Endothelial cell of umbilical vein (primary cell): ENCODE measurements around the gene PTPRH. TPM values are rescaled to one million over a fixed set of nuclear protein-coding genes. Genes with fewer than 3 reads are reported as not detected.

Experiments used
- BruUV-seq: library from RNA; stranded (reverse); fragments of 400-500 nt; replicated peaks from 2 replicates; lab custom pipeline; 2021; lab: Mats Ljungman, UMichigan
- CTCF ChIA-PET: fragments of 300-600, 350-600 bp; sonication (Branson Sonifier 250); formaldehyde crosslinking; loops from one replicate; lab custom pipeline; 2021; ENCODE audit warnings: antibody characterized with exemption, inconsistent platforms; lab: Charles Lee
- POLR2A ChIA-PET: fragments of 300-600, 350-600 bp; sonication (Branson Sonifier 250); formaldehyde crosslinking; loops from one replicate; lab custom pipeline; 2021; ENCODE audit warnings: antibody characterized with exemption, inconsistent platforms; lab: Charles Lee
- DNase-seq: peaks from one replicate; pipeline ENCODE4 v3.0.0-alpha.2; 2011; ENCODE audit warnings: low read depth, low spot score
- FAIRE-seq: peaks from 2 replicates; lab custom pipeline; 2011; peaks lifted over from hg19 to GRCh38; lab: Jason Lieb, UNC
- H2AFZ ChIP-seq: 2 replicates; pipeline ENCODE4 v1.6.0; 2012; ENCODE audit warnings: low read depth, low read length, control low read depth, inconsistent platforms
- H3K27ac ChIP-seq: 2 replicates; pipeline ENCODE4 v1.5.1; 2011; ENCODE audit warnings: low read depth, mild to moderate bottlenecking, control low read depth, low read length, moderate library complexity; ENCODE audit not compliant: insufficient read depth
- H3K27me3 ChIP-seq, 2 experiments: 2 replicates each; pipeline versions ENCODE4 v1.6.0 to v1.6.1; 2011; ENCODE audit warnings: low read length in 2 of 2, mixed read lengths in 1 of 2; ENCODE audit not compliant: control insufficient read depth in 2 of 2, insufficient read depth in 2 of 2
- H3K36me3 ChIP-seq, 2 experiments: 2 replicates in 1 of 2; 3 replicates in 1 of 2; pipeline ENCODE4 v1.5.1; 2011; ENCODE audit warnings: low read length in 2 of 2, mild to moderate bottlenecking in 1 of 2, moderate library complexity in 1 of 2; ENCODE audit not compliant: control insufficient read depth in 2 of 2, insufficient read depth in 2 of 2; ENCODE audit errors: extremely low read depth in 1 of 2
- H3K4me1 ChIP-seq: 3 replicates; pipeline ENCODE4 v1.5.1; 2011; ENCODE audit warnings: mild to moderate bottlenecking, low read length; ENCODE audit not compliant: control insufficient read depth, insufficient read depth; ENCODE audit errors: extremely low read depth
- H3K4me2 ChIP-seq: 2 replicates; pipeline ENCODE4 v1.6.1; 2011; ENCODE audit warnings: low read length, control low read depth, mixed read lengths; ENCODE audit not compliant: insufficient read depth
- H3K4me3 ChIP-seq, 3 experiments: fragments of 200-600 bp in 1 of 3; sonication (generic), shearing (Covaris generic) in 1 of 3; replicated peaks in 1 of 3; 2 replicates each; pipeline ENCODE4 v1.5.1; 2011 to 2016; ENCODE audit warnings: control low read depth in 3 of 3, low read length in 3 of 3, mild to moderate bottlenecking in 2 of 3, inconsistent platforms in 1 of 3, low read depth in 1 of 3, moderate library complexity in 1 of 3; ENCODE audit not compliant: insufficient read depth in 1 of 3
- H3K79me2 ChIP-seq: 2 replicates; pipeline ENCODE4 v1.6.0; 2012; ENCODE audit warnings: low read length, inconsistent platforms; ENCODE audit not compliant: control insufficient read depth, insufficient read depth
- H3K9ac ChIP-seq: replicated peaks from 2 replicates; pipeline ENCODE3; 2011; ENCODE audit warnings: low read length, control low read depth; ENCODE audit not compliant: insufficient read depth; ENCODE audit errors: extremely low read depth
- H3K9me1 ChIP-seq: replicated peaks from 3 replicates; pipeline ENCODE4 v1.6.0; 2011; ENCODE audit warnings: mild to moderate bottlenecking, low read length; ENCODE audit not compliant: control insufficient read depth, insufficient read depth; ENCODE audit errors: extremely low read depth
- H3K9me3 ChIP-seq: replicated peaks from 2 replicates; pipeline ENCODE4 v1.5.1; 2012; ENCODE audit warnings: low read length, inconsistent platforms; ENCODE audit not compliant: control insufficient read depth, insufficient read depth
- H4K20me1 ChIP-seq: replicated peaks from 2 replicates; pipeline ENCODE3; 2011; ENCODE audit warnings: mild to moderate bottlenecking, low read length; ENCODE audit not compliant: control insufficient read depth, insufficient read depth; ENCODE audit errors: extremely low read depth
- CTCF ChIP-seq, 2 donors: IDR thresholded peaks; 1 replicate in 1 of 2; 2 replicates in 1 of 2; pipeline ENCODE4 v1.5.1; 2011; ENCODE audit warnings: low read length in 2 of 2, mild to moderate bottlenecking in 2 of 2, moderate library complexity in 2 of 2, control low read depth in 1 of 2, inconsistent platforms in 1 of 2, low read depth in 1 of 2; ENCODE audit not compliant: insufficient read depth in 1 of 2; ENCODE audit errors: extremely low read depth in 1 of 2
- EZH2 ChIP-seq: IDR thresholded peaks from 2 replicates; pipeline ENCODE4 v1.6.1; 2012; ENCODE audit warnings: borderline replicate concordance, low read depth, mild to moderate bottlenecking, moderate library complexity, low read length, inconsistent platforms; ENCODE audit not compliant: severe bottlenecking
- FOS ChIP-seq: IDR thresholded peaks from 2 replicates; pipeline ENCODE4 v1.6.1; 2011; ENCODE audit warnings: mild to moderate bottlenecking, low read length, moderate library complexity, borderline replicate concordance; ENCODE audit not compliant: insufficient read depth
- GATA2 ChIP-seq: IDR thresholded peaks from 2 replicates; pipeline ENCODE4 v1.7.0; 2011; ENCODE audit warnings: low read depth, mild to moderate bottlenecking, moderate library complexity, mixed read lengths, low read length; ENCODE audit not compliant: insufficient read length, insufficient read depth
- JUN ChIP-seq: IDR thresholded peaks from 2 replicates; pipeline ENCODE4 v1.6.1; 2011; ENCODE audit warnings: borderline replicate concordance, low read depth; ENCODE audit not compliant: insufficient read length, insufficient read depth
- MYC ChIP-seq: IDR thresholded peaks from one replicate; pipeline ENCODE4 v1.6.1; 2011; ENCODE audit warnings: mild to moderate bottlenecking, low read depth, low read length
- POLR2A ChIP-seq: IDR thresholded peaks from 2 replicates; pipeline ENCODE4 v1.6.1; 2012; ENCODE audit warnings: low read depth, mild to moderate bottlenecking, control low read depth, low read length
- POLR2AphosphoS5 ChIP-seq: IDR thresholded peaks from 2 replicates; pipeline ENCODE4 v1.6.1; 2012; ENCODE audit warnings: low read depth, mild to moderate bottlenecking, control low read depth, low read length, moderate library complexity; ENCODE audit not compliant: insufficient read depth
- dilution Hi-C: fragments of 300-500 bp; cut with MboI; formaldehyde crosslinking; loops from one replicate; pipeline ENCODE4 v1.15.0; 2019; ENCODE audit warnings: low sequenced_read_pairs; ENCODE audit not compliant: extremely low pct_ligation_motif_present
- intact Hi-C: fragments of 100-400 bp; cut with micrococcal nuclease; formaldehyde crosslinking; loops from one replicate; pipeline ENCODE4 v1.10.0; 2022
- polyA plus RNA-seq, 4 experiments: library from polyadenylated mRNA; depleted of rRNA in 3 of 4; stranded (reverse) in 3 of 4; unstranded in 1 of 4; fragments of >200 nt; gene quantifications; 2 replicates each; pipeline versions ENCODE4 v1.2.1 to v1.2.3, GENCODE V29; 2011 to 2012; ENCODE audit warnings: missing spikeins in 1 of 4
- total RNA-seq: library from RNA; stranded (reverse); gene quantifications from 2 replicates; pipeline ENCODE4 v1.2.3, GENCODE V29; 2021
- TF ChIP-seq, protein P1 (sequence below): IDR thresholded peaks from 2 replicates; pipeline ENCODE4 v1.6.1; 2011; ENCODE audit not compliant: insufficient read depth, insufficient read length

The PTPRH gene
- total and polyA plus RNA-seq, 2 donors (not counting 3 experiments of a cell fraction or from before 2014, with no cell fraction given), result 0.14 to 1.00 TPM

DNA sequence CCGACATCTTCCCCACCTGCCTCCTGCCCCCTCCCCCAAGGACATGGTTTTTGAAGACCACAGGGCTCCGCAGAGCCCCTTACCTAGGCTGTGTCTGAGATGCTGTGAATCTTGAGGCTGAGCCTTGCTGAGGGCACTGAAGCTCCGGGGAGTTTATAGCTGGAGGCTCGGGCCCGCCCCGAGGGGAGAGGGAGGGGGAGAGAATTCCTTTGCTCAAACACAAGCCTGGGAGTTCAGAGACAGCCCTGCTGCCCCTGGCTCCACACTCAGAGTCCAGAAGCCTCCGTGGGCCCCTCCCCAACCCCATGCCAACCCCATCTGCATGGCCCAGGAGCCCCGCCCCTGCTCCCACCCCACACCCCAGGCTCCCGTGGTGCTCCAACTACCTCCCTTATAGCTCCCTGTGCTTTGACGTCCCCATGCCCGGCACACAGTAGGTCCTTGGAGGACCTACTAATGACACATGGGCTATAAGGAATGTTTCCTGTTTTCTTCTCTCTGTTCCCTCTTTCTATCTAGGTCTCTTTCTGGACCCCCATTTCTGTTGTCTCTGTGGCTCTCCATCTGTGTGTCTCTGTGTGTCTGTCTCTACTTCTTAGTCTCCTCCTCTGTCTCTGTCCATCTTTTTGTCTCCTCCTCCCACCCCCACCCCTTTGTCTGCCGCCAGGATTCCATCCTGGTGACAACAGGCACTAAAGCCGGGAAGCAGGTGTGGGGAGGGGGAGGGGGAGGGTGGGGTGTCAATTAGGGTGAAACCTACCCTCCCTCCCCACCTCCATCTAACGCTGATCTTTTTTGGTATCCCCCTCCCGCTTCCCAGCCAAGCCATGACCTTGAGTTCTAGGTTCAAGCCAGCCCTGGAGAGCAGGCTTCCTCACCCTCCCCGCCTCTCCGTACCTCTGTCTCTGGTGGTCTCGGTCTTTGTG, 60.0 kb downstream of the PTPRH start, which contains the start of gene TNNT1:
TSS of gene TNNT1 (minus strand) at position 129 of the 926 bp plus-strand sequence. CDS start 2,049 bp downstream, outside the sequence.
- H3K27me3 ChIP-seq, result peaks cover 5 to 14% of the 10 kb centered on the region in 2 experiments
- no peaks in the 10 kb centered on the region for H4K20me1 ChIP-seq
- H3K9me1 ChIP-seq, result no peaks in the 10 kb centered on the region
- H3K79me2 ChIP-seq, result no peaks in the 10 kb centered on the region
- FAIRE-seq (no peak), DNase-seq (no peak)
- POLR2A ChIA-PET, result no interaction called here
- dilution Hi-C loops, result no loop called here
- H2AFZ ChIP-seq, result no peak within 1 kb of the TSS
- no peak within 1 kb of the TSS for H3K4me3 ChIP-seq
- no peak within 1 kb of the TSS for H3K4me2 ChIP-seq
- BruUV-seq, result no TSS peak
- H3K9me3 ChIP-seq, result no peaks in the 10 kb centered on the region
- CTCF ChIA-PET, result interaction anchor here (1.0 kb wide), 1 partner anchor 354 kb away, joined by 3 read pairs; no protein-coding TSS in a partner anchor
- peaks cover 4% of the 10 kb centered on the region for H3K4me1 ChIP-seq
- H3K9ac ChIP-seq, result no peak within 1 kb of the TSS
- no peak for TF ChIP-seq JUN
- no peak for TF ChIP-seq MYC
- no peak for TF ChIP-seq CTCF (IDR thresholded peaks at IDR 0.05; ENCODE audit: extremely low read depth in 1 of 2, insufficient read depth in 1 of 2, low read depth in 1 of 2, low read length in 2 of 2)
- TF ChIP-seq POLR2AphosphoS5, result no peak
- TF ChIP-seq, protein P1, sequence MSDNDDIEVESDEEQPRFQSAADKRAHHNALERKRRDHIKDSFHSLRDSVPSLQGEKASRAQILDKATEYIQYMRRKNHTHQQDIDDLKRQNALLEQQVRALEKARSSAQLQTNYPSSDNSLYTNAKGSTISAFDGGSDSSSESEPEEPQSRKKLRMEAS, result no peak
- no peak for TF ChIP-seq FOS
- TF ChIP-seq EZH2, result no peak
- TF ChIP-seq POLR2A, result no peak
- TF ChIP-seq GATA2, result no peak
- intact Hi-C loops, result loop anchor here (10.0 kb wide), 1 partner anchor 235 kb away; the partner anchor contains the start of genes RPL28 and TMEM238
- H3K36me3 ChIP-seq, result no peaks in the 10 kb centered on the region
- no peak within 1 kb of the TSS for H3K27ac ChIP-seq
